Loucy (cell line): ENCODE data around the gene KLHL8.

Experiments
- CTCF ChIP-seq: fragments of 200-600 bp; sonication (generic); conservative IDR thresholded peaks from 2 replicates; pipeline ENCODE4 v1.5.1; 2014; ENCODE audit warnings: mild to moderate bottlenecking, antibody characterized with exemption, low read length
- EZH2phosphoT487 ChIP-seq: fragments of 200-600 bp; IDR thresholded peaks from 2 replicates; pipeline ENCODE4 v1.6.1; 2018; ENCODE audit warnings: antibody characterized with exemption, mild to moderate bottlenecking, moderate library complexity, borderline replicate concordance

- TF ChIP-seq CTCF = no peak
- TF ChIP-seq EZH2phosphoT487 = no peak
Observed at GRCh38 chr4:87122252-87122651, 98.2 kb downstream of the KLHL8 start.
